OCI-LY7 (cell line): ENCODE data around the gene ATG4A. TPM values are rescaled to one million over a fixed set of nuclear protein-coding genes. Genes with fewer than 3 reads are reported as not detected.

Experiments
- BruUV-seq: library from RNA; stranded (reverse); fragments of 400-500 nt; replicated peaks from 2 replicates; lab custom pipeline; 2021; lab: Mats Ljungman, UMichigan
- CTCF ChIA-PET: fragments of 300-600 bp; sonication (Branson Sonifier 250); formaldehyde crosslinking; loops from one replicate; lab custom pipeline; 2022; ENCODE audit warnings: antibody characterized with exemption; ENCODE audit not compliant: unreplicated experiment; lab: Charles Lee
- POLR2A ChIA-PET: fragments of 300-600 bp; sonication (Branson Sonifier 250); formaldehyde crosslinking; loops from one replicate; lab custom pipeline; 2022; ENCODE audit warnings: antibody characterized with exemption; lab: Charles Lee
- DNase-seq: peaks from one replicate; pipeline ENCODE4 v3.0.0-alpha.2; 2015; ENCODE audit warnings: low spot score
- H2AFZ ChIP-seq: fragments of 200-600 bp; sonication (generic), shearing (Covaris generic); 2 replicates; pipeline ENCODE4 v1.6.1; 2014; ENCODE audit warnings: mild to moderate bottlenecking, antibody characterized with exemption, low read length, moderate library complexity
- H3K27ac ChIP-seq: fragments of 200-600 bp; sonication (generic); 2 replicates; pipeline ENCODE4 v1.5.1; 2014; ENCODE audit warnings: mixed run types, low read depth, mild to moderate bottlenecking, moderate library complexity, low read length, inconsistent platforms; ENCODE audit not compliant: poor library complexity, severe bottlenecking
- H3K36me3 ChIP-seq: fragments of 200-600 bp; sonication (generic); 2 replicates; pipeline ENCODE4 v1.6.1; 2014; ENCODE audit warnings: mild to moderate bottlenecking, antibody characterized with exemption, low read length, moderate library complexity, mixed read lengths; ENCODE audit not compliant: insufficient read depth
- H3K4me1 ChIP-seq: fragments of 200-600 bp; sonication (generic); 2 replicates; pipeline ENCODE4 v1.5.1; 2014; ENCODE audit warnings: mild to moderate bottlenecking, low read length; ENCODE audit not compliant: insufficient read depth, poor library complexity, severe bottlenecking
- H3K4me2 ChIP-seq: fragments of 200-600 bp; sonication (generic); 2 replicates; pipeline ENCODE4 v1.6.1; 2014; ENCODE audit warnings: mild to moderate bottlenecking, low read length
- H3K4me3 ChIP-seq: fragments of 200-600 bp; sonication (generic); 2 replicates; pipeline ENCODE4 v1.5.1; 2014; ENCODE audit warnings: mild to moderate bottlenecking, low read depth, low read length; ENCODE audit not compliant: poor library complexity, severe bottlenecking
- H3K79me2 ChIP-seq: fragments of 200-600 bp; sonication (generic); 2 replicates; pipeline ENCODE4 v1.6.1; 2016; ENCODE audit warnings: low read depth, mild to moderate bottlenecking, low read length, moderate library complexity, mixed read lengths; ENCODE audit not compliant: insufficient read depth
- H3K9me2 ChIP-seq: fragments of 200-600 bp; sonication (generic); 2 replicates; pipeline ENCODE4 v1.6.1; 2016; ENCODE audit warnings: mild to moderate bottlenecking, low read length, mixed read lengths; ENCODE audit not compliant: insufficient read depth
- H3K9me3 ChIP-seq: fragments of 200-600 bp; sonication (generic); 2 replicates; pipeline ENCODE4 v1.6.1; 2014; ENCODE audit warnings: mild to moderate bottlenecking, mixed run types, low read length, mixed read lengths
- H4K20me1 ChIP-seq: fragments of 200-600 bp; sonication (generic); 2 replicates; pipeline ENCODE4 v1.6.1; 2014; ENCODE audit warnings: mild to moderate bottlenecking, antibody characterized with exemption, low read length, moderate library complexity, mixed read lengths; ENCODE audit not compliant: insufficient read depth
- EZH2phosphoT487 ChIP-seq: fragments of 200-600 bp; sonication (generic); IDR thresholded peaks from 2 replicates; pipeline ENCODE4 v1.6.1; 2018; ENCODE audit warnings: low read depth, borderline replicate concordance, mild to moderate bottlenecking, mixed run types, antibody characterized with exemption, low read length, moderate library complexity, mixed read lengths
- intact Hi-C: fragments of 100-400 bp; cut with micrococcal nuclease; formaldehyde crosslinking; loops from one replicate; pipeline ENCODE4 v1.10.0; 2022; ENCODE audit not compliant: unreplicated experiment
- total RNA-seq, 2 experiments: library from RNA; depleted of rRNA in 1 of 2; stranded (reverse); fragments of >200 nt in 1 of 2; shearing (Covaris generic) in 1 of 2; gene quantifications; 2 replicates each; pipeline ENCODE4 v1.2.3, GENCODE V29; 2014 to 2022
- TF ChIP-seq, protein P1 (sequence below): fragments of 200-600 bp; sonication (generic); conservative IDR thresholded peaks from 2 replicates; pipeline ENCODE4 v1.5.1; 2014; ENCODE audit warnings: mild to moderate bottlenecking, antibody characterized with exemption, low read length, moderate library complexity, mixed read lengths

The ATG4A gene
- total RNA-seq, 2 experiments from 2014 or later = 9.9 to 14.7 TPM

GRCh38 chrX:108167211-108167872 lies 75.8 kb downstream of the ATG4A start:
- H4K20me1 ChIP-seq = no peaks in the 10 kb centered on the region
- no peak overlapping the region for H3K4me2 ChIP-seq
- TF ChIP-seq, protein P1, sequence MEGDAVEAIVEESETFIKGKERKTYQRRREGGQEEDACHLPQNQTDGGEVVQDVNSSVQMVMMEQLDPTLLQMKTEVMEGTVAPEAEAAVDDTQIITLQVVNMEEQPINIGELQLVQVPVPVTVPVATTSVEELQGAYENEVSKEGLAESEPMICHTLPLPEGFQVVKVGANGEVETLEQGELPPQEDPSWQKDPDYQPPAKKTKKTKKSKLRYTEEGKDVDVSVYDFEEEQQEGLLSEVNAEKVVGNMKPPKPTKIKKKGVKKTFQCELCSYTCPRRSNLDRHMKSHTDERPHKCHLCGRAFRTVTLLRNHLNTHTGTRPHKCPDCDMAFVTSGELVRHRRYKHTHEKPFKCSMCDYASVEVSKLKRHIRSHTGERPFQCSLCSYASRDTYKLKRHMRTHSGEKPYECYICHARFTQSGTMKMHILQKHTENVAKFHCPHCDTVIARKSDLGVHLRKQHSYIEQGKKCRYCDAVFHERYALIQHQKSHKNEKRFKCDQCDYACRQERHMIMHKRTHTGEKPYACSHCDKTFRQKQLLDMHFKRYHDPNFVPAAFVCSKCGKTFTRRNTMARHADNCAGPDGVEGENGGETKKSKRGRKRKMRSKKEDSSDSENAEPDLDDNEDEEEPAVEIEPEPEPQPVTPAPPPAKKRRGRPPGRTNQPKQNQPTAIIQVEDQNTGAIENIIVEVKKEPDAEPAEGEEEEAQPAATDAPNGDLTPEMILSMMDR = no peak
- no peak for TF ChIP-seq EZH2phosphoT487
- ChIA-PET CTCF (no interaction called here), POLR2A (interaction anchor here (0.6 kb wide), 1 partner anchor 96 kb away, joined by 3 read pairs; no protein-coding TSS in a partner anchor)
- H3K36me3 ChIP-seq = no peaks in the 10 kb centered on the region
- DNase-seq = no peak
- no peaks in the 10 kb centered on the region for H3K4me1 ChIP-seq
- intact Hi-C loops = no loop called here
- no peaks in the 10 kb centered on the region for H3K9me2 ChIP-seq
- H3K27ac ChIP-seq = no peak overlapping the region
- BruUV-seq = no TSS peak
- H3K79me2 ChIP-seq = no peaks in the 10 kb centered on the region
- no peak overlapping the region for H3K4me3 ChIP-seq
- H2AFZ ChIP-seq = no peak overlapping the region
- H3K9me3 ChIP-seq = no peaks in the 10 kb centered on the region

DNA sequence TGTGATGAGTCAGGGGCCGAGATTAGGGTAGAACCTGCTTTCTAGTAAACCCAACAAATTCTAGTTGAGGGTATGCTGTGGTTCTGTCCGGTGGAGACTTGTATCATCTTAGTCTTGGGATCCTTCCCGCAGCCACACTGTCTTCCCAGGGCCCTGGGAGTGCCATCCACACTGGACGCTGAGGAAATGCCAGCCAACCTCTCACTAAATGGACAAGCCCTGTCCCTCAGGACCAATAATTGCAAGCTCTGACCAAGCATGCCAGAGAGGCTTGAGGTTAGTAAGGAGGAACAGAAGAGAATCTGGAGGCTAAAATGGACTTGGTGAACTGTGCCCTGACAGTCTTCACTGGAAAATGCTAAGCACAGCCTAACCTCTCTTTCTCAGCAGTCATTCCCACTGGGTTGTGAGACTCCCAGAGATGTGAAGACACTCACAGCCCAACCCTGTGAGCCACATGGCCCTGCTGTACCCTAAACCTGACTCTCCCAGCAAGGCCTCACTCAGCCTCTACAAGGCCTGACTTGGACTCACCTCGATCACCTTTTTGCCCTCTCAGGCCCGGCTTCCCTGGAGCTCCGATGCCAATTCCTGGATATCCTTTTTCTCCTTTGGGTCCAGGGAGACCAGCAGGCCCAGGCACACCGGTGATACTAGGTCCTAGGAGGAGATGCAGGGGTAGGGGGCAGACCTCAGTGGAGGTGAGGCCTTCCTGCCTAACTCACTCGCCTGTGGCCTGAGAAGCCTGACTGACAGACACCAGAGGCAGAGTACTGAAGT lies 77.6 kb downstream of the ATG4A start:
- TF ChIP-seq, protein P1 = no peak
- no peak for TF ChIP-seq EZH2phosphoT487
- Histone ChIP-seq H3K4me3 (no peak overlapping the region), H4K20me1 (no peaks in the 10 kb centered on the region), H3K79me2 (no peaks in the 10 kb centered on the region), H3K36me3 (no peaks in the 10 kb centered on the region), H3K9me3 (no peaks in the 10 kb centered on the region), H3K4me1 (no peaks in the 10 kb centered on the region), H3K9me2 (no peaks in the 10 kb centered on the region), H3K4me2 (no peak overlapping the region), H3K27ac (no peak overlapping the region), H2AFZ (no peak overlapping the region)
- no peak for DNase-seq
- intact Hi-C loops = no loop called here
- BruUV-seq = no TSS peak
- POLR2A ChIA-PET = no interaction called here
- CTCF ChIA-PET = no interaction called here

- Histone ChIP-seq H3K4me2 (no peak overlapping the region), H3K9me3 (no peaks in the 10 kb centered on the region), H3K79me2 (no peaks in the 10 kb centered on the region), H2AFZ (no peak overlapping the region), H3K4me1 (no peaks in the 10 kb centered on the region), H3K36me3 (no peaks in the 10 kb centered on the region), H3K9me2 (no peaks in the 10 kb centered on the region), H4K20me1 (no peaks in the 10 kb centered on the region), H3K4me3 (no peak overlapping the region), H3K27ac (no peak overlapping the region)
- no peak for DNase-seq
- POLR2A ChIA-PET = no interaction called here
- intact Hi-C loops = no loop called here
- BruUV-seq = no TSS peak
- TF ChIP-seq EZH2phosphoT487 = no peak
- TF ChIP-seq, protein P1 = no peak
- CTCF ChIA-PET = no interaction called here
Measured at GRCh38 chrX:108169768-108170167, 78.2 kb downstream of the ATG4A start.
